DOHH2 (cell line): Measurements from ENCODE around the gene FOXO6.

Experiments used
- EZH2phosphoT487 ChIP-seq: fragments of 200-600 bp; sonication (generic); IDR thresholded peaks from 2 replicates; pipeline ENCODE4 v1.6.1; 2017; ENCODE audit warnings: borderline replicate concordance, mild to moderate bottlenecking, antibody characterized with exemption, low read length, moderate library complexity, mixed read lengths
- TF ChIP-seq, protein P1 (sequence below): fragments of 200-600 bp; sonication (generic); IDR thresholded peaks from one replicate; pipeline ENCODE4 v1.5.1; 2014; ENCODE audit warnings: antibody characterized with exemption, mild to moderate bottlenecking, low read depth, low read length; ENCODE audit not compliant: poor library complexity, severe bottlenecking

DNA sequence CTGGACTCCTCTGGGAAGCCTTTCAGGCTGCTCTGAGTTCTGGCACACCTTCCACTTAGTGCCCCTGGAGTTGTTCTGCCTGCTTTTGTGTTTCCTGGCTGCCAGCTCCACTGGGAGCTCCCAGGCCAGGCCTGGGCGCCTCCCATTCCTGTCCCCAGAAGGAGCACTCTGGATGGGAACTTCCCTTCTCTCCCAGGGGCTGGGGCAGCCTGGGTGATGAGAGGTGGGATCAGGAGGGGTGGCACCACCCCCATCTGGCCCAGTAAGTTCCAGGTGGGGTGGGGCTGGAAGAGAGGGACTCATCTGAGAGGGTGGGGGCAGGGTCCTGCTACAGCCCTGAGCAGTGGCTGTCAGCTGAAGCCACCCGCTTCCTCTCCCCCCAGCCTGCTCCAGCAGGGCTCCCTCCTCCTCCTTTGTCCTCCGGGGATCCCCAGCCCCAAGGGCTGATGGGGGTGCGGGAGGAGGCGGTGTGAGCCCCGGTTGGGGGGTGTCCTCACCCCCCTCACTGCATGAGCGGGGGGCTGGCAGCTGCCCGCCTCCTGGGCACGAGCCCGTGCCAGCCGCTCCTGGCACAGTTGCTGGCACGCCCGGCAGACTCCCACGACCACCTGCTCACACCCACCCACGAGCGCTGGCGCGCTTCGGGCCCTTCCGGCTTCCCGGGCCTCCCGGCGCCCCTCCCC is 4.7 kb downstream of the FOXO6 start:
- TF ChIP-seq, protein P1, sequence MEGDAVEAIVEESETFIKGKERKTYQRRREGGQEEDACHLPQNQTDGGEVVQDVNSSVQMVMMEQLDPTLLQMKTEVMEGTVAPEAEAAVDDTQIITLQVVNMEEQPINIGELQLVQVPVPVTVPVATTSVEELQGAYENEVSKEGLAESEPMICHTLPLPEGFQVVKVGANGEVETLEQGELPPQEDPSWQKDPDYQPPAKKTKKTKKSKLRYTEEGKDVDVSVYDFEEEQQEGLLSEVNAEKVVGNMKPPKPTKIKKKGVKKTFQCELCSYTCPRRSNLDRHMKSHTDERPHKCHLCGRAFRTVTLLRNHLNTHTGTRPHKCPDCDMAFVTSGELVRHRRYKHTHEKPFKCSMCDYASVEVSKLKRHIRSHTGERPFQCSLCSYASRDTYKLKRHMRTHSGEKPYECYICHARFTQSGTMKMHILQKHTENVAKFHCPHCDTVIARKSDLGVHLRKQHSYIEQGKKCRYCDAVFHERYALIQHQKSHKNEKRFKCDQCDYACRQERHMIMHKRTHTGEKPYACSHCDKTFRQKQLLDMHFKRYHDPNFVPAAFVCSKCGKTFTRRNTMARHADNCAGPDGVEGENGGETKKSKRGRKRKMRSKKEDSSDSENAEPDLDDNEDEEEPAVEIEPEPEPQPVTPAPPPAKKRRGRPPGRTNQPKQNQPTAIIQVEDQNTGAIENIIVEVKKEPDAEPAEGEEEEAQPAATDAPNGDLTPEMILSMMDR, result no peak
- TF ChIP-seq EZH2phosphoT487, result no peak
